Glutamatergic neuron (in vitro differentiated cells): ENCODE measurements around the gene CABLES2. TPM values are rescaled to one million over a fixed set of nuclear protein-coding genes. Genes with fewer than 3 reads are reported as not detected.
"Not testable (repeated sequence)": the region's sequence is repeated elsewhere in the genome, so short reads cannot be mapped to it uniquely, and the experiment has no call there.

Experiments used
- DNase-seq: peaks from one replicate; pipeline ENCODE4 v3.0.0; 2022
- H3K27ac Mint-ChIP-seq: one replicate; pipeline ENCODE4 v1.8.0; 2020; ENCODE audit warnings: mild to moderate bottlenecking, mixed read lengths, inconsistent platforms; ENCODE audit not compliant: unreplicated experiment
- H3K27me3 Mint-ChIP-seq: one replicate; pipeline ENCODE4 v1.8.0; 2020; ENCODE audit warnings: mild to moderate bottlenecking, moderate library complexity, mixed read lengths, inconsistent platforms; ENCODE audit not compliant: unreplicated experiment
- H3K36me3 Mint-ChIP-seq: one replicate; pipeline ENCODE4 v1.8.0; 2020; ENCODE audit warnings: mild to moderate bottlenecking, mixed read lengths, inconsistent platforms; ENCODE audit not compliant: unreplicated experiment
- H3K4me1 Mint-ChIP-seq: one replicate; pipeline ENCODE4 v1.8.0; 2020; ENCODE audit warnings: mild to moderate bottlenecking, low read depth, mixed read lengths, inconsistent platforms; ENCODE audit not compliant: unreplicated experiment
- H3K4me3 Mint-ChIP-seq: one replicate; pipeline ENCODE4 v1.8.0; 2020; ENCODE audit warnings: mild to moderate bottlenecking, mixed read lengths, inconsistent platforms; ENCODE audit not compliant: unreplicated experiment
- H3K9me3 Mint-ChIP-seq: one replicate; pipeline ENCODE4 v1.8.0; 2020; ENCODE audit warnings: mild to moderate bottlenecking, moderate library complexity, mixed read lengths, inconsistent platforms; ENCODE audit not compliant: unreplicated experiment
- CTCF ChIP-seq: fragments of 200-600 bp; sonication (generic); IDR thresholded peaks from one replicate; pipeline ENCODE4 v1.5.0; 2021; ENCODE audit not compliant: partially characterized antibody, unreplicated experiment
- total RNA-seq: library from RNA; stranded (reverse); fragmentation: NEBNext Ultra II Directional; extraction: Animal tissue kit (Norgen Biotek cat#: 25700); gene quantifications from one replicate; pipeline ENCODE4 v1.2.1, GENCODE V29; 2021; ENCODE audit not compliant: unreplicated experiment

The CABLES2 gene
- total RNA-seq, 1 donor from 2014 or later: 25.3 TPM

- peaks cover 2% of the 10 kb centered on the region for H3K9me3 Mint-ChIP-seq
- no peak for TF ChIP-seq CTCF
- H3K27ac Mint-ChIP-seq: no peak overlapping the region
Observed at GRCh38 chr20:62426699-62427131, 19.6 kb upstream of the CABLES2 start.

GRCh38 chr20:62426059-62426348, 18.9 kb upstream of the CABLES2 start:
- H3K4me1 Mint-ChIP-seq, H3K9me3 Mint-ChIP-seq, DNase-seq, H3K27me3 Mint-ChIP-seq, H3K36me3 Mint-ChIP-seq, H3K27ac Mint-ChIP-seq, H3K4me3 Mint-ChIP-seq: not testable (repeated sequence)

More at GRCh38 chr20:62426699-62427131, 19.6 kb upstream of the CABLES2 start:
- Mint-ChIP-seq H3K36me3 (no peaks in the 10 kb centered on the region), H3K27me3 (peaks cover 5% of the 10 kb centered on the region), H3K4me1 (peaks cover 3% of the 10 kb centered on the region), H3K4me3 (no peak overlapping the region)
- DNase-seq: no peak

- Mint-ChIP-seq H3K27me3 (peaks cover 2% of the 10 kb centered on the region), H3K4me3 (no peak overlapping the region), H3K27ac (no peak overlapping the region), H3K36me3 (no peaks in the 10 kb centered on the region), H3K4me1 (peaks cover 3% of the 10 kb centered on the region), H3K9me3 (peaks cover 7% of the 10 kb centered on the region)
- no peak for DNase-seq
- no peak for TF ChIP-seq CTCF
Observed at GRCh38 chr20:62425281-62426058, 18.4 kb upstream of the CABLES2 start.

GRCh38 chr20:62424249-62425107, 17.4 kb upstream of the CABLES2 start:
- Mint-ChIP-seq H3K4me1 (peaks cover 3% of the 10 kb centered on the region), H3K9me3 (peaks cover 7% of the 10 kb centered on the region), H3K27ac (no peak overlapping the region), H3K36me3 (no peaks in the 10 kb centered on the region), H3K4me3 (no peak overlapping the region), H3K27me3 (peaks cover 4% of the 10 kb centered on the region)
- DNase-seq: no peak
- no peak for TF ChIP-seq CTCF

- Mint-ChIP-seq H3K27ac (no peak overlapping the region), H3K36me3 (no peaks in the 10 kb centered on the region), H3K4me1 (no peaks in the 10 kb centered on the region), H3K4me3 (no peak overlapping the region), H3K9me3 (peaks cover 6% of the 10 kb centered on the region), H3K27me3 (peaks cover 4% of the 10 kb centered on the region)
- DNase-seq: no peak
- TF ChIP-seq CTCF: no peak
Observed at GRCh38 chr20:62423326-62423706, 16.2 kb upstream of the CABLES2 start.
